GM18505 (cell line): ENCODE results near the gene RPL27A.
A peak's percentile ranks its signal among the peaks of the same experiment; 100 is the strongest.

Experiments used
- ATAC-seq: cut with Tn5 transposase; IDR thresholded peaks from one replicate; pipeline ENCODE4 v1.9.1; 2021; ENCODE audit not compliant: unreplicated experiment
- POLR2A ChIP-seq: IDR thresholded peaks from 4 replicates; pipeline ENCODE4 v1.6.1; 2011; ENCODE audit warnings: borderline replicate concordance; ENCODE audit not compliant: insufficient read depth, insufficient read length; ENCODE audit errors: extremely low read depth

Gene RPL27A

DNA sequence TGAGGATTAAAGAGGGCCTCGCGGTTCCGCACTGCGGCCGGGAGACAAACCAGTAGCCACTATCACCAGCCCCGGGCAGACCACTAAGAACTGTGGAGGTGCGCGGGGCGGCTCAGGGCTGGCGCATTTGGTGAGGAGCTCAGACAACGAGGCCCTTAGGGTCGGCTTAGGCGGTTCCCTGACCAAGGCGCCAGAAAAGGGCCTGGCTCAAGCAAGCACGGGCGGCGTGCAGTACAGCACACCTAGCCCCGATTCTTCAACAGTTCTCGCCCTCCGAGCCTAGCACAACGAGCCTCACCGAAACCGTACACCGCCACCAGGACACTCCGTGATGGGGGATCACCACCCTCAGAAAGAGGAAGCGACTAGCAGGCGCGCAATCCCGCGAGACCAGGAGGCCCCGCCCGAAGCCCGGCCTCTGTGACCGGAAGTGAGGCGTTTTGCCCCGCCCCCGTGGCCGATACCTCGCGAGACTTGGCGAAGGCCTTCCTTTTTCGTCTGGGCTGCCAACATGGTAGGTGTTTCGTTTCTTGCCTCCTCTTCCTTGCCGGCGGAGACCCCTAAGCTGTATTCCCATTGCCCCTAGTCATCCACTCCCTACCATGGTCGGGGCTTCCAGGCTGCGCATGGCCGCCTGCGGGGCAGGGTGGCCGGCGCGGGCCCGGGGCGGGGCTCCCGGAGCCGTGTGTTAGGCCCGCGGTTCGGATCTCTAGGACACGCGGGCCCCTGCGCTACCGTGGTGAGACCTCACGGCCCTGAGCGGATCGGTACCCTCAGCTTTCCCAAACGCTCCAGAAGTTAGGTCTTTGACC, at the start of gene RPL27A, which contains the start of gene TRIM66:
Gene RPL27A, plus strand, starts transcription at position 490 of the 812 bp plus-strand sequence. Its CDS starts 22 bp downstream, at position 512.
Gene TRIM66, minus strand, starts transcription at position 363 of the 812 bp plus-strand sequence. CDS start 10,391 bp downstream, outside the sequence.
- TF ChIP-seq POLR2A, result peak; percentile 99
- ATAC-seq, result peak; percentile 96

DNA sequence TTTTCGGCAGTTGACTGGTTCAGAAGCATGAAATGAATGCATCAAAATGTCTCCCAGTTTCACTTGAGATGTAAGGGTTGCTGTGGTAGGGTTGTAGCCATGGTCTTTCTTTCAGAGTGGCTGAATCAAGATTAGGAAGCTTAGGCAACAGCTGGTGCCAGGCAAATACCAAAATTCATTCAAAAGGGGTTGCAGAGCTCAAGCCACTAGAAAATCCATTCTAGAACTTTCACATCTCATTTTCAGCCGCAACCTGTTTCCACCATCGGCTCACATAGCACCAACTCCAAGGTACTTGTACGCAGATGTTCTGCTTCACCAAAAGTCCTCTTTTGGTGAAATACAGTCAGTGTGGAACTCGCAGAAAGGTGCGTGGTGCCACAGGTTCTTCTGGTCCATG, 48.1 kb upstream of the RPL27A start:
- no peak for TF ChIP-seq POLR2A
- no peak for ATAC-seq

DNA sequence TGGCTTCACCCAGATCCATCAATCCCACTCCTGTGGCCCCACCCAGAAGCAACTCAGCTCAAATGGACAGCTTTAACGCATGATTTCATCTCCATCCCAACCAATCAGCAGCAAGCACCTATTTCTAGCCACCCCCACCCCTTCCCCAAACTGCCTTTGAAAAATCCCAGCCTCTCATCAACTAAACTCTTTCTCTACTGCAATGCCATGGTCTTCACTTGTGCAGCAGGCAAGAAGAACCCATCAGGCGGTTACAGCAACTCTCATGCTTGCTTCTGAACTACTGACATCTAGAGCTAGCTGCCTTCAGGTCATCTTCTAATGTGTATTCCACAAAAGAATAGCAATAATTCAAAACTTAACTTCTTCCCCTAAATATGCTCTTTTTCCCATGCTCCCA, 46.5 kb upstream of the RPL27A start:
- no peak for ATAC-seq
- TF ChIP-seq POLR2A, result no peak

DNA sequence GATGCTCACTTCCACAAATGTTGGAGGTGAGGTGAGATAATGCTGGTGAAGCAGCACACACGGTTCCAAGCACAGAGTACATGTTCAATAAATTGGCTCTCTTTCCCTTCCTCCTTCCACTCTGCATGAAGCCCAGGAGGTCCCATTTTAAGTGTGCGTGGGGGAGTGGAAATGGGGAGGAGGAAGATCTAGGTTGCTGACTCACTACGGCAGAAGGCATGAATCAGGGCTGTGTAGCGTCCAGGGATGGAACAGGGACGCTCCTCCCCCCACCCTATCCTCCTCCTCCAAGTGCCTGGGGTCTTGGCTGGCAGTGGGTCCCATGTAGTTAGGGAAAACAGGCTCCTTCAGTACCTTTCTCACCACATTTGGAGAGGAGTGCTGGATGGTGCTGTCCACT, 44.3 kb upstream of the RPL27A start:
- no peak for ATAC-seq
- TF ChIP-seq POLR2A, result no peak

DNA sequence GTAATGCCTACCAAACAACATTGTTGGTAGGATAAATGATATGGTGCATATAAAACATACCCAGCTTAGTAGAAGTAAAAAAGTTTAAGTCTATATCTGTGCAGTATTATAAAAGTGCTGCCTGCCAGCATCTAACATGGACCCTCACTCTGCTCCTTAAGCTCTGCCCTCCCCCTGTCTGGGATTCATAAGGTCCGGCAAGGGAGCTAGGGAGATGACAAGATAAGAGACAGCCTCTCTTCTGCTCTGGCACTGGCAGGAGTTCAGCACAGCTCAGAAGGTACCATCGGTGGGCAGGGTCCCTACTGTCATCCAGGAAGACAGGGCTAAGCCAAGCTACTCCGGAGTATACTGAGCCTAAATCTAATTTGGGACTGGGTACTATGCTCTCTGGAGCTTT, 42.9 kb upstream of the RPL27A start:
- no peak for ATAC-seq
- no peak for TF ChIP-seq POLR2A

DNA sequence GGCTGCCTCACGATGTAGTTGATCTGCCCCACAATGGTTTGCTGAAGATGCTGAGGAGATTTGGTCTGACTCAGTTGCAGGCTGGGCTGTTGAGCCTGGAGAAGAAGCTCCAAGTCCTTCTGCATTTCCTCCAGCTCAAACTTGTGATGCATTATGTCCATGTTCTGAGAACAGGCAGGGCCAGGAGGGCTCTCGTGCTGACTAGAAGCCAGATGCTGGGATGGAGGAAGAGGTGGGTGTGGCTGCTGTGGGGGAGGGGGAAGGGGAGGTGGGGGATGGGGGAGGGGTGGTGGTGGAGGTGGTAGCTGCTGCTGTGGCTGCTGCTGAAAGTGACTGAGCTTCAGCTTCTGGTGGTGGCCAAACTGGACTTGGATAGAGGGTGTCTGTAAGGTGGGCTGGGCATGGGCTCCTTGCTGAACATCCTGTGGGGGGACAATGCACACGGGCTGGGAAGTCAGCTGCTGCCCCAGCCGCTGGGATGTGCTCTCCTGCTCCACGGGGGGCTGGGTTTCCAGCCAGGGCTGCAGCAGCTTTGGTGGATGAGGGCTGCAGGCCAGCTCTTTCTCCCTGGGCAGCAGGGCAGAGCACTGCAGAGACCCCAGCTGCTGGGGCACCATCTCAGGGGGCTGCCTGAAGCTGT, 42.2 kb upstream of the RPL27A start:
- ATAC-seq, result no peak
- no peak for TF ChIP-seq POLR2A

DNA sequence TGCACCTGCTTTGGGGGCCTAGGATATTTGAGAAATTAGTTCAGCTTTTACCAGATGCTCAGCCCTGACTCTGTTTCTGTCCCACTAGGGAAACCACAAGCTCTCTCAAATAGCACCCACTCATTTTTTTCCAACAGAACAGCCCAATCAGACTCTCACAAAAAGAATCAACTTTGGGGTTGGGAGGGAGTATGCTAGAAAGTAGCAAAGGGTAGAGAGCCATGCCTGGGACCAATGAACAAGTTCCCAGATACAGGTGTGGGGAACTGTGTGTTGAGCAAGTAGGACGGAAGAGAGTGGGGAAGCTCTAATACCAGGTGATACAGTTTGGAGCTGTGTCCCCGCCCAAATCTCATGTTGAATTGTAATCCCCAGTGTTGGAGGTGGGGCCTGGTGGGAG, 41.3 kb upstream of the RPL27A start:
- no peak for TF ChIP-seq POLR2A
- no peak for ATAC-seq

DNA sequence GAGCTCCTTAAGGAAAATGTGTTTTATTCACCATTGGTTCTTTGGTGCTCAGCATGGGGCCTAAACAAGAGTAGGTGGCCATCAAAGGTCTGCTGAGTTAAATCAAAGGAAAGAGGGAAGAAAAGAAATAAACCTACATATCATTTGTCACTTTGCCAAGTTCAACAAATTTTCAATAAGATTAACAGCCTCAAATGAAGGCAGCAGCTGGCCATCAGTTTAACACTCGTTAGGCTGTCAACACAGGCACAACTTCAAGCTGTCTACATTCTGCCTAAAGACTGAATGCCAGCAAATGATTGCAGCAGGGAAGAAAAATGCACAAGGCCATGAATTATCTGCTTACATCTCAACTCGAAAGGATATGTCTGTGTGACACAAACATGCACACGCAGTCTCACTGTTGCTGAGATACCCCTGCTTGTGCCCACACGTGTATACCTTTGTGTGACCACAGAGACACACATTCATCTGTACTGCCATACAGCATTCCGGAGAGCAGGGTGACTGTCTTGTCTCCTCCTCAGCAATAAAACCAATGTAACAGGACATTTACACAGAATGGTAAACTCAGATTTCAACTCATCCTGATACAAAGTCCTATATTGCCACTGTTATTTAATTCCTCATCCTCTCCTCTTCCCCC, 40.3 kb upstream of the RPL27A start:
- no peak for ATAC-seq
- TF ChIP-seq POLR2A, result no peak

DNA sequence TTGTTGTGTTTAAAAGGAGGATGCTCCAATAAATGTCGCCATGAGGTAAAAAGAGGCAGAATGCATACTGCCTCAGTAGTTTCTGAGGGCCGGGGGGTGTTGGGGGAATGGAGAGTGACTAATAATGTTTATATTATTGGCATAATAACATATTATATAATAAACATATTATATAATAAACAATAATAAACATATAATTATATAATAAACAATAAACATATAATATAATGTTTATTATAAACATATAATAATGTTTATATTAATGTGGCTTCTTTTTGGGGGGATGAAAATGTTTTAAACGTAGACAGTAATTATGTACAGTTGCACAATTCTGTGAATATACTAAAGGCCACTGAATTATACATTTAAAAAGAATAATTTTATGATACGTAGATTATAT, 35.7 kb upstream of the RPL27A start:
- TF ChIP-seq POLR2A, result no peak
- ATAC-seq, result no peak

GRCh38 chr11:8649361-8649760, 33.2 kb upstream of the RPL27A start:
- no peak for TF ChIP-seq POLR2A
- no peak for ATAC-seq

- TF ChIP-seq POLR2A, result no peak
- ATAC-seq, result no peak
These were observed 32.1 kb upstream of the RPL27A start for GRCh38 chr11:8650401-8650990.

- TF ChIP-seq POLR2A, result no peak
- ATAC-seq, result no peak
These were observed 30.5 kb upstream of the RPL27A start for GRCh38 chr11:8652140-8652539.

GRCh38 chr11:8654503-8654902, 28.1 kb upstream of the RPL27A start:
- ATAC-seq, result no peak
- TF ChIP-seq POLR2A, result no peak
